HepG2 (cell line): ENCODE results near the gene DNAAF8. TPM values are rescaled to one million over a fixed set of nuclear protein-coding genes. Genes with fewer than 3 reads are reported as not detected.

ENCODE experiments used
- ATF1 ChIP-seq: IDR thresholded peaks from 2 replicates; pipeline ENCODE4 v1.6.1; 2016; ENCODE audit warnings: mild to moderate bottlenecking, control low read depth
- CHD4 ChIP-seq: fragments of 200-600 bp; sonication (generic); IDR thresholded peaks from 2 replicates; pipeline ENCODE4 v1.7.0; 2017; ENCODE audit warnings: mild to moderate bottlenecking, low read length, borderline replicate concordance
- DNMT1 ChIP-seq: sonication (generic); formaldehyde crosslinking; IDR thresholded peaks from 2 replicates; pipeline ENCODE4 v1.5.1; 2020; ENCODE audit warnings: mild to moderate bottlenecking, missing genetic modification reagents
- DNMT3B ChIP-seq: conservative IDR thresholded peaks from 2 replicates; pipeline ENCODE4 v1.6.1; 2016; ENCODE audit warnings: missing biosample characterization, control low read depth
- EZH2 ChIP-seq: conservative IDR thresholded peaks from 2 replicates; pipeline ENCODE4 v1.6.1; 2012; ENCODE audit warnings: mild to moderate bottlenecking, low read depth, low read length, moderate library complexity
- IKZF5 ChIP-seq: IDR thresholded peaks from 2 replicates; pipeline ENCODE4 v1.6.1; 2018; ENCODE audit warnings: missing genetic modification reagents, mild to moderate bottlenecking, missing compliant biosample characterization
- MNT ChIP-seq: fragments of 450-650 bp; IDR thresholded peaks from 2 replicates; pipeline ENCODE4 v1.6.1; 2016
- NFIC ChIP-seq: IDR thresholded peaks from 2 replicates; pipeline ENCODE4 v1.6.1; 2012; ENCODE audit warnings: mild to moderate bottlenecking, low read length, inconsistent platforms
- REL ChIP-seq: sonication (generic); formaldehyde crosslinking; conservative IDR thresholded peaks from 2 replicates; pipeline ENCODE4 v1.8.0; 2022; ENCODE audit warnings: mild to moderate bottlenecking, missing genetic modification reagents, moderate library complexity
- SMAD3 ChIP-seq: sonication (generic); formaldehyde crosslinking; IDR thresholded peaks from 2 replicates; pipeline ENCODE4 v1.4.0; 2020; ENCODE audit warnings: missing genetic modification reagents
- SMARCE1 ChIP-seq: fragments of 450-650 bp; IDR thresholded peaks from 2 replicates; pipeline ENCODE4 v1.6.1; 2017; ENCODE audit warnings: borderline replicate concordance
- STAT5B ChIP-seq: sonication (generic); formaldehyde crosslinking; IDR thresholded peaks from 2 replicates; pipeline ENCODE4 v1.4.0; 2020; ENCODE audit warnings: missing genetic modification reagents
- THYN1 ChIP-seq: sonication (generic); formaldehyde crosslinking; IDR thresholded peaks from 2 replicates; pipeline ENCODE4 v1.8.1; 2023; ENCODE audit warnings: low read depth, mild to moderate bottlenecking, moderate library complexity, missing genetic modification reagents, borderline replicate concordance
- ZNF180 ChIP-seq: sonication (generic); formaldehyde crosslinking; IDR thresholded peaks from 2 replicates; pipeline ENCODE4 v1.4.0; 2020; ENCODE audit warnings: low read depth, missing genetic modification reagents, borderline replicate concordance
- ZNF205 ChIP-seq: IDR thresholded peaks from 2 replicates; pipeline ENCODE4 v1.6.1; 2018; ENCODE audit warnings: missing biosample characterization, missing genetic modification reagents
- ZNF235 ChIP-seq: sonication (generic); formaldehyde crosslinking; IDR thresholded peaks from 2 replicates; pipeline ENCODE4 v1.8.1; 2023; ENCODE audit warnings: mild to moderate bottlenecking, missing genetic modification reagents, borderline replicate concordance
- ZNF274 ChIP-seq: sonication (generic); formaldehyde crosslinking; IDR thresholded peaks from 2 replicates; pipeline ENCODE4 v1.5.1; 2020; ENCODE audit warnings: mild to moderate bottlenecking, missing genetic modification reagents
- ZNF282 ChIP-seq: fragments of 450-650 bp; IDR thresholded peaks from 2 replicates; pipeline ENCODE4 v1.6.1; 2018; ENCODE audit not compliant: partially characterized antibody
- ZNF335 ChIP-seq: sonication (generic); formaldehyde crosslinking; IDR thresholded peaks from 2 replicates; pipeline ENCODE4 v1.4.0; 2020; ENCODE audit warnings: missing genetic modification reagents
- ZNF512B ChIP-seq: sonication (generic); formaldehyde crosslinking; IDR thresholded peaks from 2 replicates; pipeline ENCODE4 v1.5.1; 2020; ENCODE audit warnings: missing genetic modification reagents, mild to moderate bottlenecking, borderline replicate concordance
- ZNF543 ChIP-seq: sonication (generic); formaldehyde crosslinking; IDR thresholded peaks from 2 replicates; pipeline ENCODE4 v1.4.0; 2020; ENCODE audit warnings: mild to moderate bottlenecking, missing genetic modification reagents
- ZNF605 ChIP-seq: sonication (generic); formaldehyde crosslinking; IDR thresholded peaks from 2 replicates; pipeline ENCODE4 v1.8.0; 2022; ENCODE audit warnings: mild to moderate bottlenecking, missing genetic modification reagents
- ZNF788 ChIP-seq: sonication (generic); formaldehyde crosslinking; IDR thresholded peaks from 2 replicates; pipeline ENCODE4 v1.5.0; 2020; ENCODE audit warnings: mild to moderate bottlenecking, missing genetic modification reagents, borderline replicate concordance
- ZSCAN9 ChIP-seq: IDR thresholded peaks from 2 replicates; pipeline ENCODE4 v1.6.1; 2016; ENCODE audit warnings: borderline replicate concordance
- polyA plus RNA-seq, 8 experiments: library from polyadenylated mRNA; depleted of rRNA in 3 of 8; stranded (reverse) in 7 of 8; unstranded in 1 of 8; fragments of >200 nt; fragmentation: Illumina TruSeq in 4 of 8; extraction: Trizol in 4 of 8; gene quantifications; 2 replicates each; pipeline versions ENCODE4 v1.2.1 to v1.2.3, GENCODE V29; 2011 to 2016; ENCODE audit warnings: low read depth in 4 of 8, missing spikeins in 1 of 8, mixed read lengths in 1 of 8; ENCODE audit not compliant: insufficient read depth in 1 of 8
- total RNA-seq, 5 experiments: library from RNA; depleted of rRNA; stranded (reverse); fragments of >200 nt; fragmentation: Illumina TruSeq; extraction: Trizol; gene quantifications; 2 replicates each; pipeline ENCODE4 v1.2.3, GENCODE V29; 2016; ENCODE audit warnings: low read depth in 1 of 5
- TF ChIP-seq, protein P1 (sequence below): sonication (generic); formaldehyde crosslinking; IDR thresholded peaks from 2 replicates; pipeline ENCODE4 v1.8.1; 2023; ENCODE audit warnings: mild to moderate bottlenecking, missing genetic modification reagents, borderline replicate concordance

DNAAF8 gene
- total and polyA plus RNA-seq, 2 of the 13 experiments (the other 11 are each of a cell fraction or from before 2014, with no cell fraction given) = 0.44 TPM; not detected in 1

DNA sequence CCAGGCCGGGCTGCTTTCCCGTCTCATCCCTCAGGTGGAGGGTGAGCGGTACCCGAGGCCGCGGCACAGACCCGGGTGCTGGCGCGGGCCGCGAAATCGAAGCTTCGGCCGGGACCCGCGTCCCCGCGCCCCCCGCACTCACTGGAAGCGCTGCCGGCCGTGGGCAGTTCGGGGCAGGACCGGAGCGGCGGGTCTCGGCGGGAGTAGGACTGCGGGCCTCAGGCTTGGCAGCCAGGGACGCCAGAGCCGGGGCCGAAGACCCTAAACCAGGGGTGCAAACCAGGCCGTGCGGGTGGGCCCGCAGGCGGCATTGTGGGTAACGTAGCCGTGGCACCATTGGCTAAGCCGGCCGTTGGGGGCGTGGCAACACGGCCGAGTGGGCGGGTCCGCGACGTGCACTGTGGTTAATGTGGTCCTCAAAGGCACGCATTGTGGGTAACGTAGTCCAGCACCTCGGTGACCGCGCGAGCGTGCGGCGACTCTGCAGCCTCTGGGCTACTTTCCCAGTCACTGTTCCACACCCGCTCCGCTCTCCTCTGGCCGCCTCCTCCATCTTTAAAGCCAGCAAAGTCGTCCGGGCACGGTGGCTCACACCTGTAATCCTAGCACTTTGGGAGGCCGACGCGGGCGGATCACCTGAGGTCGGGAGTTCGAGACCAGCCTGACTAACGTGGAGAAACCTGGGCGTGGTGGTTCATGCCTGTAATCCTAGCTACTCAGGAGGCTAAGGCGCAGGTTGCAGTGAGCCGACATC lies 32.7 kb downstream of the DNAAF8 start, which contains the start of gene ZNF500 (continued):
- TF ChIP-seq ZNF235 (CRISPR knock-in tag) (peak; percentile 75; the same call in 1 of the 2 replicates), ATF1 (CRISPR knock-in tag) (no peak), ZSCAN9 (CRISPR knock-in tag) (no peak), NFIC (no peak), REL (no peak), ZNF543 (CRISPR knock-in tag) (peak; percentile 50; the same call in 1 of the 2 replicates), ZNF788 (peak; percentile 47; the same call in 1 of the 2 replicates), ZNF180 (CRISPR knock-in tag) (no peak; the same call in 1 of the 2 replicates), ZNF605 (CRISPR knock-in tag) (peak; percentile 75), STAT5B (CRISPR knock-in tag) (peak; percentile 35; the same call in 1 of the 2 replicates), CHD4 (no peak), MNT (peak; percentile 59), SMARCE1 (no peak), IKZF5 (CRISPR knock-in tag) (peak; percentile 73; the same call in 1 of the 2 replicates), EZH2 (no peak), ZNF274 (CRISPR knock-in tag) (no peak), SMAD3 (peak; percentile 11; the same call in 1 of the 2 replicates), ZNF282 (no peak), ZNF335 (CRISPR knock-in tag) (no peak), ZNF512B (CRISPR knock-in tag) (0 out of 2 replicates have a peak, but pooled peaks have one; percentile 45), DNMT1 (CRISPR knock-in tag) (peak; percentile 64; the same call in 1 of the 2 replicates), DNMT3B (CRISPR knock-in tag) (no peak; the same call in 1 of the 2 replicates), ZNF205 (CRISPR knock-in tag) (peak; percentile 64; the same call in 1 of the 2 replicates), THYN1 (CRISPR knock-in tag) (no peak)
- TF ChIP-seq, protein P1, sequence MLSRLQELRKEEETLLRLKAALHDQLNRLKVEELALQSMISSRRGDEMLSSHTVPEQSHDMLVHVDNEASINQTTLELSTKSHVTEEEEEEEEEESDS (CRISPR knock-in tag) = no peak
